Fibroblast of gingiva (primary cell): ENCODE results near the gene SLC22A25.
"Not testable (repeated sequence)": the region's sequence is repeated elsewhere in the genome, so short reads cannot be mapped to it uniquely, and the experiment has no call there.

ENCODE experiments used
- DNase-seq: peaks from one replicate; pipeline ENCODE4 v3.0.0-alpha.2; 2011; ENCODE audit warnings: low read depth

SLC22A25 gene

GRCh38 chr11:63235471-63236461 lies 7.6 kb downstream of the SLC22A25 start:
- DNase-seq, result not testable (repeated sequence)

DNA sequence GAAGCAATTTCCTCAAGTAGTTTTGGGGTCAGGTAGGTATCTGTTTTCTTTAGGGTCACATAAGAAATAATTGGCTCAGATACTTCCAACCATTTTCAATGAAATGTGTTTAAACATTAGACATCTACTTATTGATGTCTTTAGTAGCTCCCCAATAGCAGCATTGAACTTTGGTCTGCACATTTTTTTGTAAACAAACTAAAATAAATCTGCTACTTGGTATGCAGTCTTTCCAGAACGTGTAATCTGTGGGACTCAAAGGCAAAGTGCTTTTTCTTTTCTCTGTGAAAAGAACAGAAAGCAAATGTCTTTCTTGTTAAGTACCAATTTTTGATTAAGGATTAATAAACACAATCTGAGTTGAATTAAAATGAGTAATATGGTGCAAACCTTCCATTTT lies 13.6 kb downstream of the SLC22A25 start:
- no peak for DNase-seq

DNA sequence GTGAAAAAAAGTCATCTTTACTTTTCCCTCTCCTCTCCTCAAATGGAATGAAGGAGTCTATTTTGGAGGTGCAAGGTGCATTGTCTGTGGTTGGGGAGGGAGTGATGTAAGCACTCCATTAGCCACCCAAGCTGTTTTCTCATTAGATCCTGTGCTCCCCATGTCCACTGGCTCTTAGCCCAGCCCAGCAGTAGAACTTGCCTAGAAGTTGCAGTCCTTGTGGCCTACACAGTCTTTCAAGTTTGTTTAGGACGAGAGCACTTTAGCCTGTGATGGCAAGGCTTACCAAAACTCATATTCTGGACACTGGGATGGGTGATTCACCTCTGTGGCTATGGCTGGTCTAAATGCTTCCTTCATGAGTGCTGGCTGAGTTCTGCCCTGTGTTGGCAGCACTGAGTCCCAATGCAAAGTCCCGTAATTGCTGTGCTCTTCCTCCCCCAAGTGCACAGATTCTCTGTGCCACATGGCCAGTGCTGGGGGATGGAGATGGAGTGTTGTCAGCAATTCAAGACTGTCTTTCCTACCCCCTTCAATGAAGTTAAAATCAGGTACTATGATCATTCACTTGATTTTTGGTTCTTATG lies 15.8 kb downstream of the SLC22A25 start:
- no peak for DNase-seq

DNA sequence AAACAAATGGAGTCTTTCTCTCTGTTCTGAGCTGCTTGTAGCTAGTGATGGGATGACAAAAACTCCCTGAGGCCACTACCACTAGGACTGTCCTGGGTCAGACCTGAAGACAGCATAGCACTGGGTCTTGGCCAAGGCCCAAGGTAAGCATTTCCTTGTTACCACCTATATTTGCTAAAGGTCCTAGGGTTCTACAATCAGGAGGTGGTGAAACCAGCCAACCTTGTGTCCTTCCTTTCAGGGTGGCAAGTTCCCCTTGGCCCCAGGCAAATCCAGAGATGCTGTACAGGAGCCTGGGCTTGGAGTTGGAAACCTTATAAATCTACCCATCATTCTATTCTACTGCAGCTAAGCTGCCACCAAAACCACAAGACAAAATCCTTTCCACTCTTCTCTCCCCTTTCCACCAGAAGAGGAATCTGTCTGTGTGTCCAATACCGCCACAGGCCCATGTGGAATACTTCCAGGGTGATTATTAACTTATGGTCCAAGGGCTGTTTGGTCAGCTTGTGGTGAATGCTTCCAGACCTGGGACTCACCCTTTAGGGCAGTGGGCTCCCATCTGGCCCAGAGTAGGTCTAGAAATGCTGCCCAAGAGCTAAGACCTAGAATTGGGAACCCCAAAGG lies 16.8 kb downstream of the SLC22A25 start:
- no peak for DNase-seq

- no peak for DNase-seq
Observed at GRCh38 chr11:63214093-63214492, 29.3 kb downstream of the SLC22A25 start.

- no peak for DNase-seq
Observed at GRCh38 chr11:63212742-63213141, 30.7 kb downstream of the SLC22A25 start.

DNA sequence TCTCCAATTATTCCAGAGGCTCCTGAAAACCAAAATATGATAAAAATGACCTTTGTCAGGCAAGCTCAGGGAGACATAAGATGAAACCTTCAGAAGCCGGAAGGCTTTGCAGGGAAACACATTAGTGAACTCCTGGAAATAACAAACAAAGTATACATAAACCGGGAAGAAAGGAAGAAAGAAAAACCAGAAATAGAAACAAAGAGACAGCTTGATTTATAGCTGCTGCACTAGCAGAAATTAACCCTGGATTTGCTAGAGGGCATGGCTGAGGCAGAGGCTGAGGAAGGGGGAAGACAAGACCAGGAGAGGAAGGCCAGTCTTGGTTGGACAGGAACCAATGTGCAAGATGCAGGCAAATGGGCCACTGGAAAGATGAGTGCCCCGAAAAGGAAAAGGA lies 33.3 kb downstream of the SLC22A25 start:
- no peak for DNase-seq
